ENCODE data around the gene PDZD2.

GRCh38 chr5:31751610-31752009, 112.7 kb downstream of the PDZD2 start:
- TF ChIP-seq CTCF (IDR thresholded peaks at IDR 0.05) (no peak), POLR2A (IDR thresholded peaks at IDR 0.05) (no peak)

Measured in heart left ventricle (tissue), 13 donors.